Mucosa of rectum (tissue), 2 donors: ENCODE data around the gene HSPA12A.

Experiments used
- H3K27ac ChIP-seq, 2 donors: one replicate each; pipeline ENCODE4 v1.7.0; 2013; ENCODE audit warnings: inconsistent platforms in 2 of 2, low read depth in 2 of 2, low read length in 2 of 2
- H3K27me3 ChIP-seq, 2 donors: one replicate each; pipeline ENCODE4 v1.7.0; 2013; ENCODE audit warnings: low read length in 2 of 2; ENCODE audit not compliant: control insufficient read depth in 2 of 2, insufficient read depth in 2 of 2
- H3K36me3 ChIP-seq, 2 donors: one replicate each; pipeline ENCODE4 v1.7.0; 2013; ENCODE audit warnings: low read length in 2 of 2; ENCODE audit not compliant: control insufficient read depth in 2 of 2, insufficient read depth in 2 of 2
- H3K4me1 ChIP-seq, 2 donors: one replicate each; pipeline ENCODE4 v1.7.0; 2013; ENCODE audit warnings: low read length in 2 of 2, mild to moderate bottlenecking in 1 of 2; ENCODE audit not compliant: control insufficient read depth in 2 of 2, insufficient read depth in 2 of 2
- H3K4me3 ChIP-seq, 2 donors: one replicate each; pipeline ENCODE4 v1.7.0; 2013; ENCODE audit warnings: low read length in 2 of 2
- H3K9ac ChIP-seq, 2 donors: one replicate each; pipeline ENCODE4 v1.7.0; 2013; ENCODE audit warnings: low read length in 2 of 2, low read depth in 1 of 2, mild to moderate bottlenecking in 1 of 2
- H3K9me3 ChIP-seq, 2 donors: one replicate each; pipeline ENCODE4 v1.7.0; 2013; ENCODE audit warnings: low read length in 2 of 2; ENCODE audit not compliant: control insufficient read depth in 2 of 2
- donor health status: healthy.
- donor health status: Normal muscosa, but diverticular disease.

The HSPA12A gene

DNA sequence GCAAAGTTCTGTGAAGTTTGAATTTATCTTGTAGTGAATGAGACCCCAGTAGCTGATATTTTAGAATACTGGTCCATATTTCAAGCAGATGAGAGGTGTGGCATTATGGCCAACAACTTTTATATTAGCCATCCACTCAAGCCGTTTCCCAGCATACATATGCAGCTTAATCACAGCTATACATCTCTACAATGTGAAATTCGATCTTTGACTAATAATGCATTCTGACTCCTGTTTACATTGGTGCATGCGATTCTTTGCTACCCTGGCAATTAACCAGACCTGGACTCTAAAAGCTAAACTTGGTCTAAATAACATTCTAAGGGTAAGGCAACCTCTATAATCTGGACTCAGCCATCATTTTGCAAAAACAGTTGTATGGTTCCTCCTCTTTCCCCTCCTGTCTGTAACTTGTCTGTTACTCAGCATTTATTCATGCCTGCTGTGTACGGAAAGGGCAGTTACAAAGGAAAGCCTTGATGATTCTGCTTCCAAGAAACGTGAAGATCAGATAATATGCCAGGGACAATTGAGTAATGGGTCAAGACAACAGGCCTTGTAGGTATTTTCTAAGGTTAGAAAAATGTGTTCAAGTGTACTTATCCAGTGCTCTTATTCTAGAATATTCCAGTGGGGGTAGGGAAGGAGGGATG, 71.0 kb downstream of the HSPA12A start:
- Histone ChIP-seq H3K9ac (no peak overlapping the region), H3K36me3 (no peaks in the 10 kb centered on the region), H3K4me1 (no peaks in the 10 kb centered on the region), H3K27me3 (no peaks in the 10 kb centered on the region), H3K27ac (no peak overlapping the region), H3K9me3 (no peaks in the 10 kb centered on the region), H3K4me3 (no peak overlapping the region)

DNA sequence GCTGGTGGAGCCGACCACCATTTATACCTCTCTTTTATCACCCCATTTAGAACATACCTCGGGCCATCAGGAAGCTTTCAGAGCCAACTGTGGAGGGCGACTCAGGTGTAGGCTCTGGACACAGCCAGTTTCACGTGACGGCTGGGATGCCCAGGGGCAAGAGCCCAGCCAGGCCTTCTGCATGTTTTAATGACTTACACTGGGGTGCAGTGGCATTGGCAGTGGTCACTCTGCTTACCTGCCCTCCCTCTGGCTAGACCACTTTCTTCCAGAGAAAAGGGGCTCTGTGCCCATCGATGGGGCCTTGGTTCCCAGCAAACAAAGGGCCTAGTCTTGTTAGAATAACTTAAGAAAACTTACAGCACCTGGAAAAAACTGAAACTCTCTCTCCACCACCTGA, 71.7 kb downstream of the HSPA12A start:
- no peak overlapping the region for H3K9ac ChIP-seq
- H3K4me3 ChIP-seq = no peak overlapping the region
- H3K27ac ChIP-seq = no peak overlapping the region
- H3K9me3 ChIP-seq = no peaks in the 10 kb centered on the region
- H3K4me1 ChIP-seq = no peaks in the 10 kb centered on the region
- H3K27me3 ChIP-seq = no peaks in the 10 kb centered on the region
- no peaks in the 10 kb centered on the region for H3K36me3 ChIP-seq

DNA sequence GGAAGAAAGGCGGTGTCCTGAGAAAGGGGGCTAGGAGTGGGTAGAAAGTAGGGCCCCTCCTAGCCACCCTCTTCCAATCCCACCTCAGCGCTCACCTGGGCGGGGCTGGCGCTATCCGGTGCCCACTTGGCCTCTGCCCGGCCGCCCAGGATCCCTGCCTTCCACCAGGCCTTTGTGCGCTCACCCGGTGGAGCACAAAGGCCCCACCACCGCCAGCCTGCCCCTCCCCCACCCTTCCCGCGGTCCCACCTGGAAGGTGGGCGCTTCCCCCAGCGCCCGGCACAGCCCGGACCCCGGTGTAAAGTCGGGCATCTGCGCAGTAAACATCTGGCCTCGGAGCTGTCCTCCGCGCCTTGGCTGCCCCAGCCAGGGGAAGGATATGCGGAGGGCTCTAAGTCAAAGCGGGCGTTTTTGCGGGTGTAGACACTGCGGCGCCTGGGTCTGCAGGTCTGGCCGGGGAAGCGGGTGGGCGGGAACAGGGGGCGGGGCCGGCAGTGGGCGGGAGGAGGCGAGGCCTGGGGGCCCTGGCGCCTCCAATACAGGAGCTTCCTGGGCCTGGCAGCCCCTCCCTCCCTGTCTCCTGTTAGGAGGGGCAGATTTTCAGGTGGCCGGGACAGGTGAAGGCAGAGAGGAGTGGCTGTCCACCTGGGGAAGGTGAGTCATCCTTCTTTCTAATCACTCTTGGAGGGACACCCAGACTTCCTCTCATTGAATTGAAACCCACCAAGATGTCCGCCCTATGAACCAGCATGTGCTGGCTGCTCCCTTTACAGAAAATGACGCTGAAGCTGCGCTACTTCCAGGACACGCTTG, 72.3 kb downstream of the HSPA12A start:
- H3K4me1 ChIP-seq = no peaks in the 10 kb centered on the region
- H3K27ac ChIP-seq = no peak overlapping the region
- no peak overlapping the region for H3K4me3 ChIP-seq
- H3K9me3 ChIP-seq = no peaks in the 10 kb centered on the region
- H3K27me3 ChIP-seq = no peaks in the 10 kb centered on the region
- no peak overlapping the region for H3K9ac ChIP-seq
- no peaks in the 10 kb centered on the region for H3K36me3 ChIP-seq

- Histone ChIP-seq H3K27me3 (no peaks in the 10 kb centered on the region), H3K36me3 (no peaks in the 10 kb centered on the region), H3K4me1 (no peaks in the 10 kb centered on the region), H3K9me3 (no peaks in the 10 kb centered on the region), H3K27ac (no peak overlapping the region), H3K9ac (no peak overlapping the region), H3K4me3 (no peak overlapping the region)
Observed at GRCh38 chr10:116669080-116669479, 73.3 kb downstream of the HSPA12A start.

- Histone ChIP-seq H3K9ac (no peak overlapping the region), H3K27ac (no peak overlapping the region), H3K27me3 (no peaks in the 10 kb centered on the region), H3K4me1 (no peaks in the 10 kb centered on the region), H3K4me3 (no peak overlapping the region), H3K9me3 (no peaks in the 10 kb centered on the region), H3K36me3 (no peaks in the 10 kb centered on the region)
Observed at GRCh38 chr10:116668446-116668845, 73.9 kb downstream of the HSPA12A start.

- no peaks in the 10 kb centered on the region for H3K4me1 ChIP-seq
- no peak overlapping the region for H3K9ac ChIP-seq
- H3K4me3 ChIP-seq = no peak overlapping the region
- H3K36me3 ChIP-seq = no peaks in the 10 kb centered on the region
- H3K27me3 ChIP-seq = no peaks in the 10 kb centered on the region
- no peaks in the 10 kb centered on the region for H3K9me3 ChIP-seq
- no peak overlapping the region for H3K27ac ChIP-seq
Observed at GRCh38 chr10:116668018-116668417, 74.3 kb downstream of the HSPA12A start.

GRCh38 chr10:116667484-116667883, 74.9 kb downstream of the HSPA12A start:
- Histone ChIP-seq H3K36me3 (no peaks in the 10 kb centered on the region), H3K9ac (no peak overlapping the region), H3K4me1 (no peaks in the 10 kb centered on the region), H3K4me3 (no peak overlapping the region), H3K27me3 (no peaks in the 10 kb centered on the region), H3K9me3 (no peaks in the 10 kb centered on the region), H3K27ac (no peak overlapping the region)

- Histone ChIP-seq H3K4me1 (no peaks in the 10 kb centered on the region), H3K27me3 (no peaks in the 10 kb centered on the region), H3K4me3 (peak overlapping the region in 1 of 2 donors; percentile 20), H3K9me3 (no peaks in the 10 kb centered on the region), H3K36me3 (no peaks in the 10 kb centered on the region), H3K9ac (no peak overlapping the region), H3K27ac (no peak overlapping the region)
Observed at GRCh38 chr10:116665541-116666125, 76.7 kb downstream of the HSPA12A start.

- H3K27ac ChIP-seq = no peak overlapping the region
- no peaks in the 10 kb centered on the region for H3K27me3 ChIP-seq
- H3K36me3 ChIP-seq = no peaks in the 10 kb centered on the region
- no peak overlapping the region for H3K4me3 ChIP-seq
- no peak overlapping the region for H3K9ac ChIP-seq
- H3K9me3 ChIP-seq = no peaks in the 10 kb centered on the region
- H3K4me1 ChIP-seq = no peaks in the 10 kb centered on the region
Observed at GRCh38 chr10:116664631-116665030, 77.7 kb downstream of the HSPA12A start.

GRCh38 chr10:116663342-116663741, 79.0 kb downstream of the HSPA12A start:
- H3K27me3 ChIP-seq = no peaks in the 10 kb centered on the region
- H3K4me1 ChIP-seq = no peaks in the 10 kb centered on the region
- no peaks in the 10 kb centered on the region for H3K36me3 ChIP-seq
- no peak overlapping the region for H3K4me3 ChIP-seq
- H3K9me3 ChIP-seq = no peaks in the 10 kb centered on the region
- H3K9ac ChIP-seq = no peak overlapping the region
- H3K27ac ChIP-seq = no peak overlapping the region
